Heart left ventricle (tissue), 16 donors: Measurements from ENCODE around the gene SH3RF2. TPM values are rescaled to one million over a fixed set of nuclear protein-coding genes. Genes with fewer than 3 reads are reported as not detected.

Source experiments
- ATAC-seq, 4 donors: fragments of 200-7000 bp; cut with Tn5 transposase; one replicate each; pipeline ENCODE4 v1.9.1; 2020 to 2022; ENCODE audit warnings: moderate library complexity in 4 of 4, mild to moderate bottlenecking in 3 of 4, moderate number of reproducible peaks in 1 of 4
- DNase-seq, 5 donors: peaks; one replicate each; pipeline ENCODE4 v3.0.0-alpha.2; 2020
- H3K27ac ChIP-seq, 12 donors: fragments of 200-600 bp; sonication (generic) in 4 of 12; one replicate each; pipeline versions ENCODE4 v1.5.0 to v1.8.0; 2016 to 2022; ENCODE audit warnings: mild to moderate bottlenecking in 2 of 12
- H3K27me3 ChIP-seq, 9 donors: fragments of 200-600 bp; sonication (generic) in 2 of 9; one replicate each; pipeline versions ENCODE4 v1.5.1 to v1.8.0; 2016 to 2022; ENCODE audit warnings: mild to moderate bottlenecking in 3 of 9
- H3K36me3 ChIP-seq, 9 donors: fragments of 200-600 bp; sonication (generic) in 2 of 9; one replicate each; pipeline versions ENCODE4 v1.5.0 to v1.8.0; 2018 to 2022; ENCODE audit warnings: mild to moderate bottlenecking in 2 of 9
- H3K4me1 ChIP-seq, 12 donors: fragments of 200-600 bp; sonication (generic) in 4 of 12; one replicate each; pipeline versions ENCODE4 v1.5.0 to v1.8.0; 2016 to 2022; ENCODE audit warnings: mild to moderate bottlenecking in 3 of 12
- H3K4me3 ChIP-seq, 12 donors: fragments of 200-600 bp; sonication (generic) in 4 of 12; one replicate each; pipeline versions ENCODE4 v1.5.0 to v1.8.0; 2017 to 2022; ENCODE audit warnings: mild to moderate bottlenecking in 9 of 12, moderate library complexity in 4 of 12
- H3K9me3 ChIP-seq, 12 donors: fragments of 200-600 bp; sonication (generic) in 4 of 12; one replicate each; pipeline versions ENCODE4 v1.5.0 to v1.8.0; 2016 to 2022; ENCODE audit warnings: mild to moderate bottlenecking in 1 of 12
- CTCF ChIP-seq, 12 donors: fragments of 200-600 bp; sonication (generic) in 4 of 12; IDR thresholded peaks; one replicate each; pipeline versions ENCODE4 v1.5.0 to v1.8.0; 2018 to 2022; ENCODE audit warnings: antibody characterized with exemption in 12 of 12, mild to moderate bottlenecking in 5 of 12
- POLR2A ChIP-seq, 2 donors: fragments of 450-650 bp; IDR thresholded peaks; one replicate each; pipeline ENCODE4 v1.6.1; 2017; ENCODE audit warnings: antibody characterized with exemption in 2 of 2, mild to moderate bottlenecking in 2 of 2, moderate library complexity in 2 of 2
- WGBS, 4 donors: extraction: QIAGEN DNeasy Blood & Tissue Kit in 2 of 4; methylation state at CpG; one replicate each; pipeline versions ENCODE4 v1.1.5 to v1.1.7; 2013 to 2018; 5-methylcytosine and 5-hydroxymethylcytosine counted together
- intact Hi-C, 10 donors: fragments of 100-400 bp; cut with DNase I; formaldehyde crosslinking; loops; one replicate each; pipeline versions ENCODE4 v1.11.1 to v1.14.2; 2022
- polyA plus RNA-seq, 2 donors: library from polyadenylated mRNA; stranded (reverse); fragments of 200-250 nt; gene quantifications; one replicate each; pipeline ENCODE4 v1.2.3, GENCODE V29; 2013
- total RNA-seq, 9 donors: library from RNA; depleted of rRNA in 2 of 9; stranded (reverse); fragments of >200 nt in 2 of 9; fragmentation: NEBNext Ultra II Directional in 3 of 9; extraction: Animal tissue kit (Norgen Biotek cat#: 25700) in 3 of 9; gene quantifications; one replicate each; pipeline versions ENCODE4 v1.1.0 to v1.2.4, GENCODE V29; 2016 to 2023
- donor health status: ischemic (EF 13 %, LVEDD 7.1; RV severe dilation, severe dysfunction).
- donor health status: healthy with polysubstance abuse.
- donor health status: DM: no; HTN: yes; CAD: no.
- donor health status: DM: no; HTN: no; CAD: no.
- donor health status: ischemic (EF 25% LVEDD 6.9; RV normal size, moderate dysfunction).
- donor health status: ischemic (EF 25% LVEDD 5.7; RV mildly dilated, moderate dysfunction).
- donor health status: healthy.
- donor health status: DM: yes; HTN: yes; CAD: no.
- donor health status: ischemic (EF 35%, LVEDD 5.7; RV mildly dilated, moderate dysfunction).
- donor health status: nonischemic (EF 11% LVEDD 7.7; RV severe dilation, severe dysfunction).
- donor health status: DM: yes; HTN: yes; CAD: no.
- donor health status: PGD.
- donor health status: ischemic (EF 29% LVEDD 5.4; RV normal size, mild dysfunction).
- donor health status: nonischemic (EF 23%, LVEDD 6.1; RV moderate dilation, normal function).

Gene SH3RF2
- total and polyA plus RNA-seq, 11 donors = 31.3 to 750 (median 180) TPM

DNA sequence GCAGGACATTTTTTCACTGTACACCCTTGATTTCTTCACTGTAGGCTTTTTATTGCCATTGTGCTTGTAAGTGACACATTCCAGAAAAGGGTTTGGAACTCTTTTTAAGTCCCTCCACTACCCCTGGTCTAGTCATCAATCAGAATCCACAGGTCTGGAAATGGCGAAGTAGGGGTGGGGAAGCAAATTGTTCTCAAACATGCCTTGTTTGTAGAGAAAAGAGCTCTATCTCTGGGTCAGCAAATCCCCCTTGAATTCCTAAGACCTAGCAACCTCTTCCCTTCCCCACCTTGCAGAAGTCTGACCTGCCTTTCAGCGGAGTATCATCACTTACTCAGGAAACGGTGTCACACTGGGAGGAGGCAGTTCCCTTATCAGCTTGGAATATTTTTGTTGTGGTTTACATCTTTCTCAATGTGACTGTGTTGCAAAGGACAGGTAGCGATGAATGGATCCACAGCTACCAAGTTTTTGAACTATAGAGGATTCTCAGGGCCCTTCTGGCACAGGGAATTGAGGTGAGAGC, 3.2 kb downstream of the SH3RF2 start:
- H3K9me3 ChIP-seq = no peaks in the 10 kb centered on the region
- TF ChIP-seq CTCF (IDR thresholded peaks at IDR 0.05) = no peak
- TF ChIP-seq POLR2A (IDR thresholded peaks at IDR 0.05) = no peak
- no peak for ATAC-seq
- peaks cover 0 to 13% (median 0%) of the 10 kb centered on the region in 9 donors for H3K27me3 ChIP-seq
- no peaks in the 10 kb centered on the region for H3K36me3 ChIP-seq
- peaks cover 0 to 27% (median 13%) of the 10 kb centered on the region in 12 donors for H3K4me1 ChIP-seq
- no peak for DNase-seq
- 64 to 68% (median 66%) methylated on average over 4 of the region's 4 CpGs for WGBS, 4 donors
- intact Hi-C loops = loop anchor here in 5 of 10 donors (5.0 to 10.0 kb wide), 4 partner anchors 43 to 185 kb away; no protein-coding TSS in a partner anchor
- H3K4me3 ChIP-seq = no peak overlapping the region
- no peak overlapping the region for H3K27ac ChIP-seq

GRCh38 chr5:145941096-145941447, 4.7 kb downstream of the SH3RF2 start:
- Histone ChIP-seq H3K36me3 (no peaks in the 10 kb centered on the region), H3K27me3 (peaks cover 0 to 8% (median 0%) of the 10 kb centered on the region in 9 donors), H3K27ac (no peak overlapping the region), H3K4me1 (peaks cover 0 to 32% (median 12%) of the 10 kb centered on the region in 12 donors), H3K9me3 (no peaks in the 10 kb centered on the region), H3K4me3 (no peak overlapping the region)
- DNase-seq (no peak), ATAC-seq (no peak)
- intact Hi-C loops = loop anchor here in 1 of 10 donors (10.0 kb wide), 1 partner anchor 184 kb away; no protein-coding TSS in a partner anchor
- whole genome bisulfite sequencing, 4 donors = 62 to 100% (median 87%) methylated on average over 2 of the region's 2 CpGs
- no peak for TF ChIP-seq POLR2A (IDR thresholded peaks at IDR 0.05)
- no peak for TF ChIP-seq CTCF (IDR thresholded peaks at IDR 0.05)

GRCh38 chr5:145941448-145942130, 5.2 kb downstream of the SH3RF2 start:
- H3K4me3 ChIP-seq = no peak overlapping the region
- no peaks in the 10 kb centered on the region for H3K9me3 ChIP-seq
- H3K27me3 ChIP-seq = peaks cover 0 to 4% (median 0%) of the 10 kb centered on the region in 9 donors
- intact Hi-C loops = loop anchor here in 1 of 10 donors (10.0 kb wide), 1 partner anchor 183 kb away; no protein-coding TSS in a partner anchor
- no peaks in the 10 kb centered on the region for H3K36me3 ChIP-seq
- no peak overlapping the region for H3K27ac ChIP-seq
- ATAC-seq (no peak), DNase-seq (no peak)
- WGBS, 4 donors = 76 to 88% (median 86%) methylated on average over 3 of the region's 3 CpGs
- peaks cover 0 to 38% (median 12%) of the 10 kb centered on the region in 12 donors for H3K4me1 ChIP-seq
- TF ChIP-seq POLR2A (IDR thresholded peaks at IDR 0.05) = no peak
- no peak for TF ChIP-seq CTCF (IDR thresholded peaks at IDR 0.05)

DNA sequence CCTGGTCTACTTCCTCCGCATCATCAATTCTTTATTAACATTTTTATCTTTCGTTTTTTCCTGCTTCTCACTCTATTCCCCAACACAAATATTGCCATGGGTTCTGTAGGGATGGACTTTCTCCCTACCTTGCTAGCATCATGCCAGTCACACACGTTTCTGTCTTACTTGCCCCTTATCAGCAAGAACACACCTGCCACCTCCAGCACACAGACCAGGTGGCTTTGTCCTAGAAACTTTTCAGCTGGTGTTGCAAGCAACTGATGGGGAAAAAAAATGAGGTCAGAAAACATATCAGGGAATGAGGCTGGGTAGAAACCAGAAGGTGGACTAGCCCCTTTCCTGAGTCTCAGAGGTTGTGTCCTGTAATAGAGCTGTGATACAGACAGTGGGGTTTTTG, 5.8 kb downstream of the SH3RF2 start:
- Histone ChIP-seq H3K4me1 (peaks cover 0 to 42% (median 12%) of the 10 kb centered on the region in 12 donors), H3K27me3 (no peaks in the 10 kb centered on the region), H3K9me3 (no peaks in the 10 kb centered on the region), H3K4me3 (no peak overlapping the region), H3K36me3 (no peaks in the 10 kb centered on the region), H3K27ac (no peak overlapping the region)
- TF ChIP-seq POLR2A (IDR thresholded peaks at IDR 0.05) (no peak), CTCF (IDR thresholded peaks at IDR 0.05) (no peak)
- DNase-seq (no peak), ATAC-seq (no peak)
- intact Hi-C loops = loop anchor here in 1 of 10 donors (10.0 kb wide), 1 partner anchor 183 kb away; no protein-coding TSS in a partner anchor
- 64 to 82% (median 69%) methylated on average over 3 of the region's 3 CpGs for whole genome bisulfite sequencing, 4 donors
